HCT116 (cell line): Measurements from ENCODE around the gene CARMIL1.

Source experiments
- CEBPB ChIP-seq: IDR thresholded peaks from 2 replicates; pipeline ENCODE4 v1.6.1; 2012; ENCODE audit warnings: low read depth
- EZH2 ChIP-seq: fragments of 200-600 bp; sonication (generic); IDR thresholded peaks from 2 replicates; pipeline ENCODE4 v1.6.1; 2017; ENCODE audit warnings: antibody characterized with exemption, mixed run types
- EZH2phosphoT487 ChIP-seq: fragments of 200-600 bp; IDR thresholded peaks from 2 replicates; pipeline ENCODE4 v1.6.1; 2018; ENCODE audit warnings: antibody characterized with exemption, borderline replicate concordance
- POLR2A ChIP-seq: IDR thresholded peaks from 2 replicates; pipeline ENCODE4 v1.7.0; 2011; ENCODE audit warnings: borderline replicate concordance; ENCODE audit not compliant: insufficient read depth, insufficient read length; ENCODE audit errors: extremely low read depth
- POLR2AphosphoS5 ChIP-seq: IDR thresholded peaks from 2 replicates; pipeline ENCODE4 v1.6.1; 2011; ENCODE audit warnings: mild to moderate bottlenecking, low read depth, low read length, moderate library complexity
- RAD21 ChIP-seq: IDR thresholded peaks from 2 replicates; pipeline ENCODE4 v1.6.1; 2012; ENCODE audit warnings: low read depth, mild to moderate bottlenecking
- SIN3A ChIP-seq: IDR thresholded peaks from 2 replicates; pipeline ENCODE4 v1.6.1; 2012; ENCODE audit warnings: low read depth
- ZFX ChIP-seq: fragments of 450-650 bp; IDR thresholded peaks from 2 replicates; pipeline ENCODE4 v1.6.1; 2017
- TF ChIP-seq, protein P1 (sequence below), 3 experiments: fragments of 200-600 bp in 1 of 3; sonication (generic) in 1 of 3; IDR thresholded peaks in 2 of 3; conservative IDR thresholded peaks in 1 of 3; 2 replicates each; pipeline ENCODE4 v1.5.1; 2012 to 2017; ENCODE audit warnings: low read depth in 2 of 3, low read length in 2 of 3, antibody characterized with exemption in 1 of 3, borderline replicate concordance in 1 of 3, control low read depth in 1 of 3, mild to moderate bottlenecking in 1 of 3, mixed read lengths in 1 of 3, mixed run types in 1 of 3, moderate library complexity in 1 of 3; ENCODE audit not compliant: insufficient read depth in 1 of 3
- TF ChIP-seq, protein P2 (sequence below): IDR thresholded peaks from 2 replicates; pipeline ENCODE4 v1.6.1; 2012; ENCODE audit warnings: low read depth
- TF ChIP-seq, protein P3 (sequence below): IDR thresholded peaks from 2 replicates; pipeline ENCODE4 v1.6.1; 2012

DNA sequence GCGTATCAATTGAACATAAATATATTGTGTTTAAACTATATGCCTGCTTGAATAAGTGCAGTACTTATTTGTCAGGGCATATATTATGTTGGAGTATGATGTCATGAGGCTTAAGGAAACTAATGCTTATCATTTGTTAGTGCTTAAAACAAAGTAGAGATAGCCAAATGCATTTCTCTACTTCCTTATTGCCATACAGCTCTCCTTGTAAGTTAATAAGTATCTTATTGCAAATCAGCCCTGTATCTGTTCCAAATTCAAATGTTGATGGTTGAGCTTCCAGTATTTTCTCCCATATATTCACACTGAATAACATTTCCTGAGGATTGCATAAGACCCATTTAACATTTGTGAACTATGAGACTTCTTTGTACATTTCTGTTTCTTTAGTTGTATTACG is 57.8 kb downstream of the CARMIL1 start:
- TF ChIP-seq POLR2A: no peak
- TF ChIP-seq, protein P1, sequence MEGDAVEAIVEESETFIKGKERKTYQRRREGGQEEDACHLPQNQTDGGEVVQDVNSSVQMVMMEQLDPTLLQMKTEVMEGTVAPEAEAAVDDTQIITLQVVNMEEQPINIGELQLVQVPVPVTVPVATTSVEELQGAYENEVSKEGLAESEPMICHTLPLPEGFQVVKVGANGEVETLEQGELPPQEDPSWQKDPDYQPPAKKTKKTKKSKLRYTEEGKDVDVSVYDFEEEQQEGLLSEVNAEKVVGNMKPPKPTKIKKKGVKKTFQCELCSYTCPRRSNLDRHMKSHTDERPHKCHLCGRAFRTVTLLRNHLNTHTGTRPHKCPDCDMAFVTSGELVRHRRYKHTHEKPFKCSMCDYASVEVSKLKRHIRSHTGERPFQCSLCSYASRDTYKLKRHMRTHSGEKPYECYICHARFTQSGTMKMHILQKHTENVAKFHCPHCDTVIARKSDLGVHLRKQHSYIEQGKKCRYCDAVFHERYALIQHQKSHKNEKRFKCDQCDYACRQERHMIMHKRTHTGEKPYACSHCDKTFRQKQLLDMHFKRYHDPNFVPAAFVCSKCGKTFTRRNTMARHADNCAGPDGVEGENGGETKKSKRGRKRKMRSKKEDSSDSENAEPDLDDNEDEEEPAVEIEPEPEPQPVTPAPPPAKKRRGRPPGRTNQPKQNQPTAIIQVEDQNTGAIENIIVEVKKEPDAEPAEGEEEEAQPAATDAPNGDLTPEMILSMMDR (IDR thresholded peaks at IDR 0.05 in 2 of 3, conservative IDR thresholded peaks at IDR 0.05 in 1 of 3; ENCODE audit: borderline replicate concordance in 1 of 3, insufficient read depth in 1 of 3, low read depth in 2 of 3, low read length in 2 of 3): no peak
- no peak for TF ChIP-seq RAD21
- no peak for TF ChIP-seq SIN3A
- TF ChIP-seq, protein P2, sequence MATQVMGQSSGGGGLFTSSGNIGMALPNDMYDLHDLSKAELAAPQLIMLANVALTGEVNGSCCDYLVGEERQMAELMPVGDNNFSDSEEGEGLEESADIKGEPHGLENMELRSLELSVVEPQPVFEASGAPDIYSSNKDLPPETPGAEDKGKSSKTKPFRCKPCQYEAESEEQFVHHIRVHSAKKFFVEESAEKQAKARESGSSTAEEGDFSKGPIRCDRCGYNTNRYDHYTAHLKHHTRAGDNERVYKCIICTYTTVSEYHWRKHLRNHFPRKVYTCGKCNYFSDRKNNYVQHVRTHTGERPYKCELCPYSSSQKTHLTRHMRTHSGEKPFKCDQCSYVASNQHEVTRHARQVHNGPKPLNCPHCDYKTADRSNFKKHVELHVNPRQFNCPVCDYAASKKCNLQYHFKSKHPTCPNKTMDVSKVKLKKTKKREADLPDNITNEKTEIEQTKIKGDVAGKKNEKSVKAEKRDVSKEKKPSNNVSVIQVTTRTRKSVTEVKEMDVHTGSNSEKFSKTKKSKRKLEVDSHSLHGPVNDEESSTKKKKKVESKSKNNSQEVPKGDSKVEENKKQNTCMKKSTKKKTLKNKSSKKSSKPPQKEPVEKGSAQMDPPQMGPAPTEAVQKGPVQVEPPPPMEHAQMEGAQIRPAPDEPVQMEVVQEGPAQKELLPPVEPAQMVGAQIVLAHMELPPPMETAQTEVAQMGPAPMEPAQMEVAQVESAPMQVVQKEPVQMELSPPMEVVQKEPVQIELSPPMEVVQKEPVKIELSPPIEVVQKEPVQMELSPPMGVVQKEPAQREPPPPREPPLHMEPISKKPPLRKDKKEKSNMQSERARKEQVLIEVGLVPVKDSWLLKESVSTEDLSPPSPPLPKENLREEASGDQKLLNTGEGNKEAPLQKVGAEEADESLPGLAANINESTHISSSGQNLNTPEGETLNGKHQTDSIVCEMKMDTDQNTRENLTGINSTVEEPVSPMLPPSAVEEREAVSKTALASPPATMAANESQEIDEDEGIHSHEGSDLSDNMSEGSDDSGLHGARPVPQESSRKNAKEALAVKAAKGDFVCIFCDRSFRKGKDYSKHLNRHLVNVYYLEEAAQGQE: no peak
- TF ChIP-seq POLR2AphosphoS5: no peak
- no peak for TF ChIP-seq EZH2
- no peak for TF ChIP-seq CEBPB
- TF ChIP-seq, protein P3, sequence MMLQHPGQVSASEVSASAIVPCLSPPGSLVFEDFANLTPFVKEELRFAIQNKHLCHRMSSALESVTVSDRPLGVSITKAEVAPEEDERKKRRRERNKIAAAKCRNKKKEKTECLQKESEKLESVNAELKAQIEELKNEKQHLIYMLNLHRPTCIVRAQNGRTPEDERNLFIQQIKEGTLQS: no peak
- no peak for TF ChIP-seq EZH2phosphoT487
- TF ChIP-seq ZFX: no peak
